HG02678 (cell line): Measurements from ENCODE around the gene NT5DC1.

ENCODE experiments used
- ATAC-seq: cut with Tn5 transposase; IDR thresholded peaks from one replicate; pipeline ENCODE4 v1.9.1; 2021; ENCODE audit warnings: mild to moderate bottlenecking, moderate library complexity; ENCODE audit not compliant: unreplicated experiment

Gene NT5DC1

DNA sequence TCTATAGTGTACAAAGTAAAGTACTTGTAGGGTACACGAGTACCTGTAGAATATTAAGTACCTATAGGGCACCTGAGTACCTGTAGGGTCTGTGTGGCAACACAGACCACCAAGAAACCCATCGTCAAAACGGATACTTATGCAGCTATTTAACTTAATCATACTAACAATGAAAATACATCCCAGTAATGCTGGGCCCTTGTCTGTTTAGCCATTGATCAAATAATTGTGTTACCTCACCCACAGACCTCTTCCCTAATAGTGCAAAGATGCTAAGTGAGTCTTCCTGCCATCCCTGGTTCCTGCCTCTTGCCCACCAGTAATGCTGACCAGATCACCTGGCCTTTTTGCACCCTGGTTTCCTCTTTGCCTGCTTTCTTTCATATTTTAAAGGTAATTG, 32.8 kb downstream of the NT5DC1 start:
- ATAC-seq = no peak

DNA sequence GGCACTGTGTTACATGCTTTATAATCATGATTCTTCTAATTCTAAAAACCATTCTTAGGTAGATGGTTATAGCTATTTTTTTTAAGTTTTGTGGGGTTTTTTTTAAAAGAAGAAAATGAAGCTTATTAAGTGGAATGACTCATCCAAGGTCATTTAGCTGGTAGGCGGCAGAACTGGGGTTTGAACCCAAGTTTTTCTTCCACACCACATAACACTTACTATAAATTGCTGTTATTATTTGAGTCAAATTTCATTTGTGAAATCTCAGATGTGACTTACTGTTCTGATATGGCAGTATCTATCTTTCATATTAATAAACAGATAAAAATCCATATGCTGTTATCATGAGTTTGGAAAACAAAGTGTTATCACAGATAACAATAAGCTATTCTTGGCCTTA, 35.7 kb downstream of the NT5DC1 start:
- no peak for ATAC-seq

DNA sequence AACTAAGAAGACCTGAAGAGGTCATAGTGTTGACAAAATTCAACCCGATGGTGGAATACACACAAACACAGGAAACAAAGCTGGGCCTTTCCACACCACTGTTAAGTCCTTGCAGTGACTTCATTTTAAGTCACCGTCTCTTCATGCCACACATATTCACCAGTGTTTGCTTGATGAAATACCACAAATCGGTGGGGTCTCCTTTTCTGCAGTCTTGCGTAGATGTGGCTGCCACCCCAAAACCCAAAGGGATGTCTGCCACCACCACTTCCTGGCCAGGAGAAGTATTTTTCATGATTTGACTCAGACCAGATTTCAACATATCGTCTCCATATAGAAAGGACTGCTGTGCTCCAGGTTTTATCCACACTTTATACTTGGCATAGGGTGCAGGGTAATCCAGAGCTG, 36.3 kb downstream of the NT5DC1 start:
- ATAC-seq = no peak

DNA sequence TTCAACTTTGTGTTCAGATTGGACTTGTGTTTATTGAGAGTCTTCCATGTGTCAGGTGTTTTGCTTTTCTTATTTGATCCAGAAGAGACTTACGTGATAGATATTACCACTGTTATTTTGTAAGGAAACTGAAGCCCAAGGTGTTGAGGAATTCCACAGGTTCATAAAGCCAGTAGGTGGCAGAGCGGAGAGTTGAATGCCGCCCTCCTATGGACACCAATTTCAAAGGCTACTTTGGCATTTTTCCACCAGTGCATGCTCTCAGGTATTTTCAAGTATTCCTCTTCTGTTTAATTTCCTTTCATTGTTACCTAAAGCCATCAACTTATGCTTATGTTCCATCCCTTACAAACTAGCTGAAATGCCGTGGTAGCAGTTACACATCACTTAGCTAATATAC, 39.3 kb downstream of the NT5DC1 start:
- ATAC-seq = no peak

DNA sequence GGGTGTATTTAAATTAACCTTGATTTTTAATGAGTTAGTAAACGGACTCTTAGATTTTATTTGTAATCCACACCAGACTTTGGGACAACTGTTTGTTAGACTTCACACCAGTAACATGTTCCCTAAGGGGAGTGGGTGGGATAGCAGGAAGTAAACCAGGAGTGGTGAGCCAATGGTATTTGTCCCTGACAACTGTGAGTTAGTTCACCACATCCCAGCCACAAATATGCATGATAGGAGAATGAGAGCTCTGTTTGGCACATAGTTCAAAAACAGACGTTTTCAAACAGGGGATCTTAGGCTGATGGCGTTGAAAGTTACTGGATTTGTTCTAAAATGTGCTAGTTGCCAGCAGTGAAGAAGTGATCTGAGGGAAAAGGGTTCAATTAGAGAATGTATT, 44.0 kb downstream of the NT5DC1 start:
- no peak for ATAC-seq

DNA sequence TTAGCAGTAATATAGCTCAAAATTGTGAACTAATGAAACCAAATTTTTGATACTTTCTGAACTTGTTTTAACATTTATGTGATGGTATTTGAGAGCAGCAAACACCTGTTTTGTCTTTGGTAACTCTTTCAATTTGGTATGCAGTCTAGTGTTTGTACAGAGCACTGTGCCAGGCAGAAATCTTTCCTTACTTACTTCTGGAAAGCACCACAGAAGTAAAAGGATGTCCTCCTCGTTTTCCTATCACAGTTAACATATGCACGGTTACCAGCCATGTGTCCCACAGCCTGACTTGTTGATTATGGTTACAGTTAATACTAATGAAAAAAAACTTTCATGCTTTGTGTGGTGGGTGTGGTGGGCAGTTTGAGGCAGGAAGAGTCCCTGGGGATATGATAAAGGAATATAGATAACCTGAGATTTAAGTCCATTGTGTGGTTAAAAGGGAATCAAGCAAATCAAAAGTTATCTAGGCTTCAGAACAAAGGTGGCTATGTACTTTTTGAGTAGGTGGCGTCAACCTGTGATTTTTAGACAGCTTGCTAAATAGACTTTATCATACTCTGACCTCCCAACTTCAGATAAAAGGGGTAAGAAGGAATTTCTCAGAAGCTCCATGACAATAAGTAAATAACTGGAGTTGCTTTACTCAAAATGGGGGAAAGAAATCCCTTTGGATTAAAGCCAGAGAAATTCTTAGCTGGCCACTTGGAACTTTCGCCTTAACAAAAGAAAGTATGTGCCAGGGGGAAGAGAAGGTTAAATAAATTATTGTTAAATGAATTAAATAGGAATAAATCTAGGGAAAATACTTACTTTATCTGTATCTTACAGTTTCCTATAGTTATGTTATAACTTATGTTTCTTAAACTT, 45.4 kb downstream of the NT5DC1 start:
- no peak for ATAC-seq

DNA sequence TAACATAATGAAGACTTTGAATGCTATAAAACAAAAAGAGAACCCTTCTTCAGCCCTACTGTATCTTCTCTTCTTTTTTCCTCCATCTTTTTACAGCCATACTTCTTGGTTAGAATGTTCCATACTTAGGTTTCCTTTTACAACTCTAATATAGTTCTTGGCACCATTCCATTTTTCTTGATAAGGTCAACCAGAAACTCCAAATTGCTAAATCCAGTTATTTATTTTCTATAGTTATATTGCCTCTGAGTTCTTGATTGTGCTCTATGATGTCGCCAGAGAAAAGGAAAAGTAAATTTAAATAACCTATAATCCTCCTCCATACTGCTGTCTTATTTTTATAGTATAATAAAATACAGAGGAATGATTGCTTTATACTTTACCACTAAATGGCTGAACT, 52.0 kb downstream of the NT5DC1 start:
- no peak for ATAC-seq

DNA sequence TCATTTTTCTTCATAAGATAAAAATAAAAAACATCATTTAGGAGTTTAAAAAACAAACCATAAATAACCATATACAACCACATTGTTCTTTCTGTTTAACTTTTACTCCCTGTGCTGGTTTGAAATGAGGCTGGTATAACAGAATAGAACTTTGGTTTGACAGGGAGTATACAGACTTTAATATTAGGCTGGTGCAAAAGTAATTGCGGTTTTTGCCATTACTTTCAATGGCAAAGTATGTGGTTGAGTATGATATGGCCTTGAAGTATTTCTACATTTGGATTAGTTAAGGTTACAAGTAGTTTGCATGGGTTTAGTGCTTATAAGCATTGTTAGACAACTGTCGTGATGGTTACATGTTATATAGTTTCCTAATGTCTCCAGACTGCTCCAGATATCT, 54.2 kb downstream of the NT5DC1 start:
- ATAC-seq = no peak

DNA sequence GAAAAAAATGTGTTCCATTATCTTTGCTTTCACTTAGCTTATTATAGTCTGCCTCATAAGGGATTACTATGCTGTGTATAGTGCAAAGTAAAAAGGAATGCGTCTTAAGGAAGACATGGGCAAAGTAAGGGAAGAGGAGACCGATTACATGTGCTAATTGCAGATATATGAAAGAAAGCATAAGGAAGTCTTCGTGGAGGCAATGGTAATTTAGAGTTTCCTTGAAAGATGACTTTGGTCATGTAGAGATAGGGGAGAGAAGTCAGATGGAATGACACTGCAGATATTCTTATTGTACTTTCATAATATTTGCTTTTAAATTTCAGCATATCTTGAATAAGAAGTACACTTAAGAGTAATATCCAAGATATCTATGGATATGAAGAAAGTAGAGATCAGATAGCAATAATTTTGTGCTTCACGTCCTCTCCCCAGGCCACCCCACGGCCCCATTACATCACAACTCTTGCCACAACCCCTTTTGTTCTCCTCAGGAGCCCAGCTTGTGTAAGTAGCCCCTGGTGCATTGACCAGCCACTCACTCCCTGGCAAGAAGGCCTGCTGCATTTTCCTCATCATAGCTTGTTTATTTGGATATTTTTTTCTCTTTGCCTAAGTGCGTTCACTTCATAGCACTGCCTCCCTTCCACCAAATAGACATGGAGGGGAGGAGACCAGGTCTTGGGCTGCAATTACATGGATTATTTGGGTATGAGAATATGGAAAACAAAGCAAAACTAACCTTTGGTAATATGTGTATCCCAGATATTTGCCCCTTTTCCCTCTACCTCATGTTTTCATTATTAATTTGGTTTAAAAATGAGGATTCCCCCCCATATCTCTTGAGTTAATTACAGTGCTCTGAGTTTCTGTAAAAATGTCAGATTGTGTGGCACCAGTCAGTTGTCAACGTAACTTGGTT, 56.0 kb downstream of the NT5DC1 start:
- no peak for ATAC-seq

DNA sequence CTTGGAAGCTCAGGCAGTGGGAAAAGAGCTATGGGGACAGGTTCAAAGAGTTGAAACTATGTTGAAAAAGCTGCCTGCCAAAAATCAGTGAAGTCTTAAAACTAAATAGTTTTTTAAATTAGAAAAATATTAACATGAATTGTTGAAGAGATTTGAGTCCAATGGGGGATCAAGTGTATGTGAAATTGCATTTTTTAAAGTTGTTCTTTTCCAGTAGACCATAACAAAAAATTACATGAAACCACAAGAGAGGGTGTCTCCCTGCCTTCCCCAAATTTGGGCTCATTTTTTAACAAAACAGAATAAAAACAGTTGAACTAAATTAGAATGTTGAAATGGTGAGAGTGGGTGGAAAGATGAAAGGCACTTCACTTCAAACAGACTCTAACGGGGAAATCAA, 56.7 kb downstream of the NT5DC1 start:
- ATAC-seq = no peak

DNA sequence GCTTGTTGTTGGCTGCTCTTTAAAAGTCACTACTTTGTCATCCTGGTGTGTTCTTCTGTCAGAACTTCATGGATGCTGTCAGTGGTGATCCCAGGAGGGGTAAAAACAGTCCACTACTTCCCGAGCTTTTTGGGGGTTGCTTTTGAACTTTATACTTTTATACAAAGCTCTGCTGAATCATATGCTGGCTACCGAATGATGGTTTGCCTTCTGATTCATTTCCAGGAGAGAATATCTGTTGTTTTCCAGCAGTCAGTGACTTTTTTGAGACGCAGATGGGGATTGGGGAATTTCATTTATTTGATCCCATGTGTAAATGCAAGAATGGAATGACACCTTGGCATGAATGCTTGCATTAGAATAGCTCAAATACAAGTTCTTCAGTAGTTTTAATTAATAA, 58.0 kb downstream of the NT5DC1 start:
- no peak for ATAC-seq

DNA sequence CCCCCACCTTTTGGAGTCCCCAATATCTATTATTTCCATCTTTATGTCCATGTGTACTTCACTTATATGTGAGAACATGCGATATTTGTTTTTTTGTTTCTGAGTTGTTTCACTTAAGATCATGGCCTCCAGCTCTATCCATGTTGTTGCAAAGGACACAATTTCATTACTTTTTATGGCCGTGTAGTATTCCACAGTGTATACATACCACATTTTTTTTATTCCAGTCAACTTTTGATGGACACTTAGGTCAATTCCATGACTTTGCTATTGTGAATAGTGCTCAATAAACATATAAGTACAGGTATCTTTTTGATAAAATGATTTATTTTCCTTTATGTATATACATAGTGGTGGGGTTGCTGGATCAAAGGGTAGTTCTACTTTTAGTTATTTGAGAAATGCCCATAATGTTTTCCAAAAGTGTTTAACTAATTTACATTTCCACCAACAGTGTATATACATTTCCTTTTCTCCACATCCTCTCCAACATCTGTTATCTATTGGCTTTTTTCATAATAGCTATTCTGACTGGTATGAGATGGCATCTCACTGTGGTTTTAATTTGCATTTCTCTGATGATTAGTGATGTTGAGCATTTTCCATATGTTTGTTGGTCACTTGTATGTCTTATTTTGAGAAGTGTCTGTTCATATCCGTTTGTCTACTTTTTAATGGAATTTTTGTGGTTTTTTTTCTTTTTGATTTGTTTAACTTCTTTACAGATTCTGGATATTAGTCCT, 59.3 kb downstream of the NT5DC1 start:
- ATAC-seq = no peak

DNA sequence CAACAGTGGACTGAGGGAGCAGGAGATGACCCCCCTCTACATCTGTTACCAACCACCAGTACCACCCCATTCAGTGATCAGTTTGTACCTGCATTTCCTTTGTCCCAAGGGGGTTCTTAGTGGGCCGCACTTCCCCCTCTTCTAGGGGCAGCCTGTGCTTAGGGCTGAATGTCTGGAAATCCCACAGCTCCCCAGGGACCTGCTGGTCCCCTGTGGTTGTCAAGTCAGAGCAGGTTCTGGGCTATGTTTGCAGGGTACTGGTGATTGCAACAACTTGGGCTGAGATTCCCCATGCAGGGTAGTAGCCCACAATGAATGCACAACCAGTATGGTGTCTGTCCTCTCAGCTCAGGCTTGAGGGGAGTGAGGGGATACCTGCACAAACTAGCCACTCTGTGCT, 64.9 kb downstream of the NT5DC1 start:
- ATAC-seq = no peak

DNA sequence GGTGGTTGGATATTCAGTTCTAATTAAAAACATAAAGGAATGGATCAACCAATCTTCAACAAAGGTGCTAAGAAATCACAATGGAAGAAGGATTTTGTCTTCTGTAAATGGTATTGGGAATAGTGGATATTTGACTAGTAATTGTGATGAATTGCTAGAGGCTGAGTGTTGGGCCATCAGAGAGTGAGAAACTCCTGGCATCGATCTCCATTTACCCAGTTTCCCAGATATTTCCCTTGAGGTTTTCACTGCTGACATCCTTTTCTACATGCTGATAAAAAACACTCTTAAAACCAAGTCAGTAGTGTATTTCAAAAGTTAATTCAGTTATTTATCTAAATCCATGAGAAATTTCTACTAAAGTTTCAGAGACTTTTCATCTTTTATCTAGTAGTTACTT, 65.7 kb downstream of the NT5DC1 start:
- no peak for ATAC-seq

DNA sequence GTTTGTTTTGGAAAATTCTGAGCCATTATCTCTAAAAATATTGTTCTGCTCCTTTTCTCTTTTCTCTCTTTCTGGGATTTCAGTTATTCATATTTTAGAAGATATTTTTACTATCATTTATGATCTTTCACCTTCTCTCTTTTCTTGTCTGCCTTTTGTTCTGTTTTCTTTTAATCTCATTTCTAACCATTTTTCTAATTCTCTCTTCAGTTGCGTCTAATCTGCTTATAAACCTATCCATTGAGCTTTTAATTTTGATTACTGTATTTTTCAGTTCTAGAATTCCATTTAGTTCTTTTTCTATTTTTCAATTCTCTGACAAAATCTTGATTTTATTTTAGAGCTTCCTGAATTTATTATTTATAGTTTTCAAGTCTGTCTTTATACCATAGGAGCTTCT, 67.5 kb downstream of the NT5DC1 start:
- ATAC-seq = no peak

DNA sequence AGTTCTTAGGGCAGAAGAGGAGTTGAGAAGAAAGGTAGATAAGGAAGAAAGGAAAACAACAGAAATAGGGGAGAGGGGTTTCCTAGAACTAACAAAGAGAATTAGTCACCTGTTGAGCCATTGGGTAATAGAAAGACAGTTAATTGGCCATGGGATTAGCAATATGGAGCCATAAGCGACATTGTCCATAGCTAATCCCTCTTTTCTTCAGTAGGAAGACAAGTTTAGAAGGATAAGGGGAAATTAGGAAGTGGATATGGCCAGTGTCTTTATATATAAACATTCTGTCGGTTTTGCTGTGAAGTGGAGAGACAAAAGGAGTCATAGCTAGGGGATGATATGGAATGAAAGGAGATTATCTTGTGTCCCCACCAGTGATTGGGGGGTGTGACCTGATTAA, 69.2 kb downstream of the NT5DC1 start:
- ATAC-seq = no peak

DNA sequence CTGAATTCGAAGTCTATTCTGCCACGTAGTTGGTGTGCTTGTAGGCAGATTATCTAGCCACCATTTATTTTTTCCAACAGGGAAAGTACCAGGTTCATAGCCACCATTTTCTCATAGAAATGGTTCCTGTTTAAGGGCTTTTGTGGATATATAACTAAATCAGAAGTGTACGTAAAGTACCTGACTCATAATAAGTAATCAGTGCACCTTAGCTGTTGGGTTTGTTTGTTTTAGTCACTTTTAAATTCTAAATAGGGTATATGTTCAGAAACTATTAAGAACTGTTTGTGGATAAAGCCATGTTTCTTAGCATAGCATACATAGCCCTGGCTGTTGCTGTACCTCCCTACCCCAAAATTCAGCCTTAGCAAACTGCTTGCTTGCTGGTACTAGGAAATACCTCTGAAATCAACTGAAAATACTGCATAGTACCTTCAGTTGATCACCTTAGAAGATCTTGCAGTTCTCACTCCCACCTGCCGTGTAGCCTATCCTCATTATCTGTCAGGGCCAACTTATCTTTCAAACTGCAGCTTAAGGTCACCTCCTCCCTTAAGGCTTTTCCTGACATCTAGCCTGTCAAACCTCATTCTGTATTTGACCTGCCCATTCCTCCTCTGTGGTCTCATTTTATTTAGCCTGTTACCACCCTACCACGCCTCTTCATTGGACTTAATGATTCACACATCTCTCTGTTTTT, 69.9 kb downstream of the NT5DC1 start:
- no peak for ATAC-seq

DNA sequence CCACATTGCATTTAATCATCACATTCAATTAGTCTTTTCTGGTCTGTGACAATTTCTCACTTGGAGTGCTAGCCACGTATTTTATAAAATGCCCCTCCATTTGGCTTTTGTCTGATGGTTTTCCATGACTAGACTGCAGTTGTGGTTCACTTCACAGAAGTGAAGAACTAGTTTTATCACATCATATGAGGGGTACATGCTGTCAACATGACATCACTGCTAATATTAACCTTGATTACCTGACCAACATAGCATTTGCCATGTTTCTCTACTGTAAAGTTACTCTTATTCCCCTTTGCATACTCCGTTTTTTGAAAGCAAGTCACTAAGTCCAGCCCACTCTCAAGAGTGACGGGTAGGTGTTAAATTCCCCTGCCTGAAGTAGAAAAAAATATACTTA, 73.3 kb downstream of the NT5DC1 start:
- no peak for ATAC-seq

DNA sequence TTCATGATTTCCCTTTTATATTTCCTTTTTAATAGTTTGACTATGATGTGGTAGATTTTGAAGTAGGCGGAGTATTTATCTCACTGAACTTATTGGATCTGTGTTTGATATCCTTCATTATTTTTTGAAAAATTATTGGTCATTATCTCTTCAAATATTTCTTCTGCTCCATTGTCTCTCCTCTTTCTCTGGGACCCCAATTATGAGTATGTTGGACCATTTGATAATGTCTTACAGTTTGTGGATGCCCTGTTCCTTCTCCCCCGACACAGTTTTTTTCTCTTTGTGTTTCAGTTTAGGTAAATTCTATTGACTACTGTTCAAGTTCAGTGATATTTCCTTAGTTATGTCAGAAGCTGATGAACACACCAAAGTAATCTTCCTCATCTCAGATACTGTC, 74.7 kb downstream of the NT5DC1 start:
- ATAC-seq = no peak

DNA sequence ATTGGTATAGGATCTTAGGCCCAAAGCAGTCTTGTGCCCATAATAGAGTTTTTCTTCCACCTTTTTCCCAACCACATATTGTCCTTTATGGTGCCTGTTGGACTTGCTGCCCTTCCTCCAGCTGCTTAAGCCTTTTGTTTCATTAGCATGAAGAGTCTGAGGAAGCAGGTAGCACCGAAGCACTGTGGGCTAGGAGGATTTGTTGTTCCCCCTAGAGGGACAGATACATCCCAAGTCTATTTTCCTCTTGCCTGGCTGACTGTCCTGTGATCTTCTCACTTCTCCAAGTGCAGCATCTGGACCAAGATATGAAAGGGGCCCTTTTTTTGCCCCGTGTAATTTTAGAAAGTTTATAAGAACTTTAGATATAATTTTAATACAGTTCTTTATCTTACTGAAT, 75.9 kb downstream of the NT5DC1 start:
- ATAC-seq = no peak

DNA sequence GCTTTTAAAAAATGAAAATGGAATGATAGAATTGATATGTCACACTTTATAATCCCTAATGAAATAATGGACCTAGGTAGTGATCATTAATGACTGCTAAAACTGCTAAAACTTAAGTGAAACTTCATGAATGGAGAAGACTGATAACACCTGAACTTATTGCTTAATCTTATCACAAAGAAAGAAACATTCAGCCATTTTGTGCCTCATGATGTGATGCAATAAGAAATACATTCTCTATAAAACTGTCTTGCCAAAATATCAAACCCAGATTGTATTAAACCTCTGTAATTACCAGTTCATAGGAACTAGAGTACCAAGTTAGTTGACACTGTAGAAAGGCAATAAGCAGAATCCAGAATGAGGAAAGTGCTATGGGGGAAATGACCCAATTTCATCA, 79.7 kb downstream of the NT5DC1 start:
- no peak for ATAC-seq
